ENCODE results near the gene RPAP2.

DNA sequence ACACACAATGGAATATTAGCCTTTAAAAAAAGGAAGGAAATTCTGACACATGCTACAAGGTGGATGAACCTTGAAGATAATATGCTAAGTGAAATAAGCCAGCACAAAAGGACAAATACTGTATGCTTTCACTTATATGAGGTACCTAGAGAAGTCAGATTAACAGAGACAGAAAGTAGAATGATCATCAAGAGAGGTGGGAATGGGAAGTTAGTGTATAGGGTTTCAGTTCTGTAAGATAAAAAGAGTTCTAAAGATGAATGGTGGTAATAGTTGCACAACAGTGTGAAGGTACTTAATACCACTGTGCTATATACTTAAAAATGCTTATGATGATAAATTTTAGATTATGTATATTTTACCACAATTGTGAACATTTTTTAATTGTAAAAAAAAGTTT, 7.2 kb downstream of the RPAP2 start:
- TF ChIP-seq, protein P1, sequence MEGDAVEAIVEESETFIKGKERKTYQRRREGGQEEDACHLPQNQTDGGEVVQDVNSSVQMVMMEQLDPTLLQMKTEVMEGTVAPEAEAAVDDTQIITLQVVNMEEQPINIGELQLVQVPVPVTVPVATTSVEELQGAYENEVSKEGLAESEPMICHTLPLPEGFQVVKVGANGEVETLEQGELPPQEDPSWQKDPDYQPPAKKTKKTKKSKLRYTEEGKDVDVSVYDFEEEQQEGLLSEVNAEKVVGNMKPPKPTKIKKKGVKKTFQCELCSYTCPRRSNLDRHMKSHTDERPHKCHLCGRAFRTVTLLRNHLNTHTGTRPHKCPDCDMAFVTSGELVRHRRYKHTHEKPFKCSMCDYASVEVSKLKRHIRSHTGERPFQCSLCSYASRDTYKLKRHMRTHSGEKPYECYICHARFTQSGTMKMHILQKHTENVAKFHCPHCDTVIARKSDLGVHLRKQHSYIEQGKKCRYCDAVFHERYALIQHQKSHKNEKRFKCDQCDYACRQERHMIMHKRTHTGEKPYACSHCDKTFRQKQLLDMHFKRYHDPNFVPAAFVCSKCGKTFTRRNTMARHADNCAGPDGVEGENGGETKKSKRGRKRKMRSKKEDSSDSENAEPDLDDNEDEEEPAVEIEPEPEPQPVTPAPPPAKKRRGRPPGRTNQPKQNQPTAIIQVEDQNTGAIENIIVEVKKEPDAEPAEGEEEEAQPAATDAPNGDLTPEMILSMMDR (IDR thresholded peaks at IDR 0.05): no peak
- no peak for TF ChIP-seq POLR2A (IDR thresholded peaks at IDR 0.05)

All from esophagus squamous epithelium (tissue), 4 donors.